DOHH2 (cell line): ENCODE data around the gene EXOC6B.

Source experiments
- CTCF ChIP-seq: fragments of 200-600 bp; sonication (generic); IDR thresholded peaks from one replicate; pipeline ENCODE4 v1.5.1; 2014; ENCODE audit warnings: antibody characterized with exemption, mild to moderate bottlenecking, low read depth, low read length; ENCODE audit not compliant: poor library complexity, severe bottlenecking
- EZH2phosphoT487 ChIP-seq: fragments of 200-600 bp; sonication (generic); IDR thresholded peaks from 2 replicates; pipeline ENCODE4 v1.6.1; 2017; ENCODE audit warnings: borderline replicate concordance, mild to moderate bottlenecking, antibody characterized with exemption, low read length, moderate library complexity, mixed read lengths

GRCh38 chr2:72524071-72524470 lies 301.8 kb downstream of the EXOC6B start:
- TF ChIP-seq CTCF (no peak), EZH2phosphoT487 (no peak)
